C4-2B (cell line): ENCODE data around the gene KRTAP10-2.

Experiments used
- H3K27ac ChIP-seq: fragments of 450-650 bp; 2 replicates; pipeline ENCODE4 v1.5.1; 2017
- ZFX ChIP-seq: fragments of 450-650 bp; IDR thresholded peaks from 2 replicates; pipeline ENCODE4 v1.6.1; 2017
- TF ChIP-seq, protein P1 (sequence below): fragments of 450-650 bp; conservative IDR thresholded peaks from 2 replicates; pipeline ENCODE4 v1.5.1; 2017; ENCODE audit warnings: mild to moderate bottlenecking

KRTAP10-2 gene

DNA sequence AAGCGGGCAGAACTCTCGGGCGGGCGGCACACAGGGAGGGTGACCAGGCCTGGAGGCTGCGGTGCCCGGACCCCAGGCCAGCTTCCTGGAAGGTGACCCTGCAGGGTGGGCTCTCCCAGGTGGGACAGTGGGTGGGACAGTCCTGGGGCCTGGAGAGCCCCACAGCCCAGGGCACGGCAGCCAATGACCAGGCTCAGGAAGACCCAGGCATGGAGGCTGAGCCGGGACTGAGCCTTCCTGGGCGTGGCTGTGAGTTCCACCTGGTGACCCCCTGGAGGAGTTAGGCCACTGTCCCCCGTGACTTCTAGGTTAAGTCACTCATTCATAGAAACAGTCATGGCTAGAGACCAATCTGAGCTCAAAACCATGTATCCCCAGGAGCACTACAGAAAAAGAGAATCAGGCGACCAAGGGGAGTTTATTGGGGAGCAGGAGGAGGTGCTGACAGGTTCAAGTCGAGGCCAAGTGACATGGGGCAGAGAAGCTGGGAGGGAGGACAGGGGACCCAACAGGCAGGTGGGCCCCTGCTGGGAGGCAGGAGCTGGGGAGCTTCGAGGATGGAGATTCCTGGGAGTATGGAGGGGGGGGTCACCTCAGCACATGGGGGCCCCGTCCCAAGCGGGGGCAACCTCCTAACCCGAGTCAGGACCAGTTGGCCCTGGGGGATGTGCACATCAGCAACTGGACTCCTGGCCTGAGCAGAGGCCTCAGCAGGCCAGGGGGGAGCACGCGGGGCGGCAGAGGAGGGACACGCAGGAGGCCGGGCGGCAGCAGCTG lies 27.9 kb upstream of the KRTAP10-2 start:
- TF ChIP-seq, protein P1, sequence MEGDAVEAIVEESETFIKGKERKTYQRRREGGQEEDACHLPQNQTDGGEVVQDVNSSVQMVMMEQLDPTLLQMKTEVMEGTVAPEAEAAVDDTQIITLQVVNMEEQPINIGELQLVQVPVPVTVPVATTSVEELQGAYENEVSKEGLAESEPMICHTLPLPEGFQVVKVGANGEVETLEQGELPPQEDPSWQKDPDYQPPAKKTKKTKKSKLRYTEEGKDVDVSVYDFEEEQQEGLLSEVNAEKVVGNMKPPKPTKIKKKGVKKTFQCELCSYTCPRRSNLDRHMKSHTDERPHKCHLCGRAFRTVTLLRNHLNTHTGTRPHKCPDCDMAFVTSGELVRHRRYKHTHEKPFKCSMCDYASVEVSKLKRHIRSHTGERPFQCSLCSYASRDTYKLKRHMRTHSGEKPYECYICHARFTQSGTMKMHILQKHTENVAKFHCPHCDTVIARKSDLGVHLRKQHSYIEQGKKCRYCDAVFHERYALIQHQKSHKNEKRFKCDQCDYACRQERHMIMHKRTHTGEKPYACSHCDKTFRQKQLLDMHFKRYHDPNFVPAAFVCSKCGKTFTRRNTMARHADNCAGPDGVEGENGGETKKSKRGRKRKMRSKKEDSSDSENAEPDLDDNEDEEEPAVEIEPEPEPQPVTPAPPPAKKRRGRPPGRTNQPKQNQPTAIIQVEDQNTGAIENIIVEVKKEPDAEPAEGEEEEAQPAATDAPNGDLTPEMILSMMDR, result no peak
- TF ChIP-seq ZFX, result no peak
- no peak overlapping the region for H3K27ac ChIP-seq

DNA sequence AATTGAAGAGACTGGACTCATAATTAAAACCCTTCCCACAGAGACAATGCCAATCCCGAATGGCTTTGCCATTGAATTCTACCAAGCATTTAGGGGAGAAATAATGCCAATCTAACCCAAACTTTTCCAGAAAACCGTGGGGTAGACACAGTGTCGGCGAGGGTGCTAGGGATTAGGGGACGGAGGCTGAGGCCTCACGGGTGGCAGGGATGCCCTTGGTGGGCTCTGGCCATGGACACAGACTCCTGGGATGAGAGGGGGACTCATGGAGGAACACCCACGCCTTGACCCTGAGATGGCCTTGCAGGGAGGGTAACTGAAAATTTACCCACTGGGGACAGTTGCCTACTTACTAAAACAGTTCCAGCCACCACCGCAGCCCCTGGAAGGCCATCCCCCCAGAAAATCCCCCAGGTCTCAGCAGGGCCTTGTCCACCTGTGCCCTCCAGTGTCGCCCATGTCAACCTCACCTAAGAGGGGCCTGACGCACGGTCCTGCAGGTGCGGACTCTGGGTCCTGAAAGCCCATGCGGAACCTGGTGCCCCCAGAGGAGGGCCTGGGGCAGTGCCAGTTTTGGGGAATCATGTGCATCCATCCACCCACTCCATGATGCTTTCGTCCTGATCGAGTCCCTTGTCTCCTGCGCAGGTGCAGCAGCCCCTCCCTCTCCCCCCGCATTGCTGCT lies 27.2 kb upstream of the KRTAP10-2 start:
- TF ChIP-seq, protein P1, result no peak
- TF ChIP-seq ZFX, result no peak
- no peak overlapping the region for H3K27ac ChIP-seq

DNA sequence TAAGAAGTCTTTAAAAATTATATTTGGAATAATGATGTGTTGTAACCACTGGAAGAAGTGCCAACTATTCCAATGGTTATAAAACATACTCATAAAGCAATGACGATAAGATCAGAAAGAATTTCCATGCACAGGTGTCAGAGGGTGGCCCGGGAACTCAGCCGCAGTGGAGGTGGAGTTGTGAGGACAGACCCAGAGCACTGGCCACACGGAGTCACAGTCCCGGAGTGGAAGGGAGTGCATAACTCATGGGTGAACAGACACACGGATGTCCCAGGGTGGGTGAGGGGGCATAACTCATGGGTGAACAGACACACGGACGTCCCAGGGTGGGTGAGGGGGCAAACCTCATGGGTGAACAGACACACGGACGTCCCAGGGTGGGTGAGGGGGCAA lies 24.7 kb upstream of the KRTAP10-2 start:
- H3K27ac ChIP-seq, result no peak overlapping the region

DNA sequence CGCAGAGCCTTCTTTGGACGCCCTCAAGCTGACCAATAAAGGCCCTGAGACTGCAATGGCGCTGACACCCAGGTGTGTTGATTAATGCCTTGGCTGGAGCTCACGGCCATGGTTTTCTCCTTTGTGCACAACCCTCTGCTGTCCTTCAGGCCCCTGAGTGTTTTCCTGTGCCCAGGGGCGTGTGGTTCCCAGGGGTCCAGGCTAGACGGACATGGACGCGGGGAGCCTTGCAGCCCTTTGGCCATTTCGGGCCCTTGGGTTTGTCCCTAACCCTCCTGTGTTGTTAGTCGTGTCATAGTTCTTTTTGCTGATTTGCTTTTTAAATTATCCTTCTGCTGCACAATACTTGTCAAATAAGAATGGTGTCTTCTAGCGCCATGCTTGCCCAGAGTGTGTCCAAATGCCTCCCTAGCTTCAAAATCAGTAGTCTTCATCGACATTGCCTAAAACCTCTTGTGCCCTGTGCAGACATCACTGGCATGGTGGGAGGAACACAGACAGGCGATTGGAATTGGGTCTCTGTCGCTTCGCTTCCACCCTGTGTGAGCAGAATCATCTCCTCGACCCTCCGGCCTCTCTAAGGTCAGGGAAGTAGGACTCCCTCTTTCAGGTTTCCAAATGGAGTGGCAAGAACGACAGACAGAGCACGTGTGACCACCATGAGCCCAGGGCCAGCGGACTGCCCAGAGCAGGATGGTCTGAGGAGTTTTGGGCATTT lies 24.2 kb upstream of the KRTAP10-2 start:
- TF ChIP-seq, protein P1, result no peak
- no peak for TF ChIP-seq ZFX
- H3K27ac ChIP-seq, result no peak overlapping the region

More for the DNA sequence above, 24.7 kb upstream of the KRTAP10-2 start:
- TF ChIP-seq, protein P1, result no peak
- TF ChIP-seq ZFX, result no peak

DNA sequence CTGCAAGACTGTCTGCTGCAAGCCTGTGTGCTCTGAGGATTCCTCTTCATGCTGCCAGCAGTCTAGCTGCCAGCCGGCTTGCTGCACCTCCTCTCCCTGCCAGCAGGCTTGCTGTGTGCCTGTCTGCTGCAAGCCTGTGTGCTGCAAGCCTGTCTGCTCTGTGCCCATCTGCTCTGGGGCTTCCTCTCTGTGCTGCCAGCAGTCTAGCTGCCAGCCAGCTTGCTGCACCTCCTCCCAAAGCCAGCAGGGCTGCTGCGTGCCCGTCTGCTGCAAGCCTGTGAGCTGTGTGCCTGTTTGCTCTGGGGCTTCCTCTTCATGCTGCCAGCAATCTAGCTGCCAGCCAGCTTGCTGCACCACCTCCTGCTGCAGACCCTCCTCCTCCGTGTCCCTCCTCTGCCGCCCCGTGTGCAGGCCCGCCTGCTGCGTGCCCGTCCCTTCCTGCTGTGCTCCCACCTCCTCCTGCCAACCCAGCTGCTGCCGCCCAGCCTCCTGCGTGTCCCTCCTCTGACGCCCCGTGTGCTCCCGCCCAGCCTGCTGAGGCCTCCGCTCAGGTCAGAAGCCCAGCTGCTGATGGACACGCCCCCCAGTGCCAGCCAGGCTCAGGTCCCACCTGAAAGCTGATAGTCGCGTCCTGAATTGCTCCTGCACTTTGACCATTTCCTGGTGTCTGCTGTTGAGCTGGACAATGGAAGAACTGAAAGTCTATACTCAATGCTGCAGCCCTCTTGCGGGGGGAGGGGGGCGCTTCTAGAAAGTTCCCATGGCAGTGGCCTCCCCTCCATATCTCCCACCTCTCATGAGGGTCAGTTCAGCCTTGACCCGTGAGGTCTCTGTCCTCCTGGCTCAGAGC lies 23.4 kb upstream of the KRTAP10-2 start:
- peak overlapping the region; percentile 31; the same call in 1 of the 2 replicates for H3K27ac ChIP-seq
- TF ChIP-seq ZFX, result no peak
- TF ChIP-seq, protein P1, result no peak; the same call in 1 of the 2 replicates

DNA sequence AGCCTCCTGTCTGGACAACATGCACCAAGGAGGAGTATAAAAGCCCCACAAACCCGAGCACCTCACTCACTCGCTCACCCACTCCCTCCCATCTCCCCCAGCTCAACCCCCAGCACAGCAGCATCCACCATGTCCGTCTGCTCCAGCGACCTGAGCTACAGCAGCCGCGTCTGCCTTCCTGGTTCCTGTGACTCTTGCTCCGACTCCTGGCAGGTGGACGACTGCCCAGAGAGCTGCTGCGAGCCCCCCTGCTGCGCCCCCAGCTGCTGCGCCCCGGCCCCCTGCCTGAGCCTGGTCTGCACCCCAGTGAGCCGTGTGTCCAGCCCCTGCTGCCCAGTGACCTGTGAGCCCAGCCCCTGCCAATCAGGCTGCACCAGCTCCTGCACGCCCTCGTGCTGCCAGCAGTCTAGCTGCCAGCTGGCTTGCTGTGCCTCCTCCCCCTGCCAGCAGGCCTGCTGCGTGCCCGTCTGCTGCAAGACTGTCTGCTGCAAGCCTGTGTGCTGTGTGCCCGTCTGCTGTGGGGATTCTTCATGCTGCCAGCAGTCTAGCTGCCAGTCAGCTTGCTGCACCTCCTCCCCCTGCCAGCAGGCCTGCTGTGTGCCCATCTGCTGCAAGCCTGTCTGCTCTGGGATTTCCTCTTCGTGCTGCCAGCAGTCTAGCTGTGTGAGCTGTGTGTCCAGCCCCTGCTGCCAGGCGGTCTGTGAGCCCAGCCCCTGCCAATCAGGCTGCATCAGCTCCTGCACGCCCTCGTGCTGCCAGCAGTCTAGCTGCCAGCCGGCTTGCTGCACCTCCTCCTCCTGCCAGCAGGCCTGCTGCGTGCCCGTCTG lies 22.5 kb upstream of the KRTAP10-2 start, which contains the start of gene KRTAP10-4:
TSS of gene KRTAP10-4 (plus strand) at position 100 of the 827 bp plus-strand sequence. CDS start at position 130, 30 bp downstream.
- peak within 1 kb of the TSS; percentile 31; the same call in 1 of the 2 replicates for H3K27ac ChIP-seq
